ENCODE measurements around the gene VAC14.

Gene VAC14

GRCh38 chr16:70788668-70789594, 12.0 kb downstream of the VAC14 start:
- DNase-seq = peak; percentile 62

GRCh38 chr16:70786020-70786755, 14.8 kb downstream of the VAC14 start:
- no peak for DNase-seq

- DNase-seq = no peak
Measured at GRCh38 chr16:70784692-70785555, 16.0 kb downstream of the VAC14 start.

DNA sequence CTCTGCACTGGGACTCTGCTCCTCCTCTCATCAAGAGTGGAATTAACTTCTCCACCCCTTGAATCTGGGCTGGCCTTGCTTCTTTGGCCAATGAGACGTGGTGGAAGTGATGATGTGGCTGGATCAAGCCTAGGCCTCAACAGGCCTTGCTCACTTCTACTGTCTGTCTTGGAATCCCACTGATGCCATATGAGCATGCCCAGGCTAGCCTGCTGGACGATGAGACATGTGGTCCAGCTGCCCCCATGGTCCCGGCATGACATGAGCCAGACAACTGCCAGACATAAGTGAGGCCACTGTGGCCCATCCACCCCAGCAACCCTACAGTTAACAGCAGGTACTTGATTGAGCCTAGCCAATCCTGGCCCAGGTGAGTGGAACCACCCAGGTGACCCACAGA, 18.7 kb downstream of the VAC14 start:
- DNase-seq = no peak

GRCh38 chr16:70781800-70782199, 19.2 kb downstream of the VAC14 start:
- no peak for DNase-seq

DNA sequence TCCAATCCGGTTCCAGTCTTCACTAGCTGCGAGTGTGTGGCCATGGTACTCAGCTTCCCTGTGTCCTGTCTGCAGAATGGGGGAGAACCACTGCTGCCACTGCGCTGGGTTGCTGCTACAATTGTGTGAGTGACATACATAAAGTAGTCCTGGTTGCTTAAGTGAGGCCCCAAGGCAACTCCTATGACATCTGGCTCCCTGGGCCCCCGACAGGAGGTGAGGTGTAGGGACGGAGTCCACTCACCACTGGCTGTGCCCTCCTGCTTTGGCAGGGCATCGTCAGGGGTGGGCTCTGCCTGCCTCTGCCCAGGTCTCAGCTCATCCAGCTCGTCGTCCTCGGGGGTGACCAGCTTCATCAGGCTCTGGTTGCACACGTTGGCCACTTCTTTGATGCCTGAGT, 20.4 kb downstream of the VAC14 start:
- DNase-seq = no peak

DNA sequence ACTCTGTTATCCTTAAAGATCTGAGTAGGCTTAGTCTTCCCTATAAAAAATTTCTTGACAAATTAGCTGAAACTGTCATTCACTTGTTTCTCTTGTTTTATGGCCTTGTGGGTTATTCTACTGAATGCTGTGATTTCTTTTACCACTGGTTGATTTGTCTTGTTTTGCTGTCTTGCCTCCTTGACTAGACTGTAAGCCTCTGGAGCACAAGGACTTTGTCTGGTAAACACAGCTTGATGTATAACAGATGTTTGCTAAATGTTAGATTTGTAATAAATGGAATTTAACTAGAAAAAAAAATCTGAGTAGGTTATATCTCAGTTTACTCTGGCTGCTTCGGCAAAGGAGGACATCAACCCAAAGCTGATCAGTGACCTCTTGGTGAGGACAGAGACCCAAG, 21.6 kb downstream of the VAC14 start:
- no peak for DNase-seq

GRCh38 chr16:70778901-70779309, 22.1 kb downstream of the VAC14 start:
- peak; percentile 68 for DNase-seq

DNA sequence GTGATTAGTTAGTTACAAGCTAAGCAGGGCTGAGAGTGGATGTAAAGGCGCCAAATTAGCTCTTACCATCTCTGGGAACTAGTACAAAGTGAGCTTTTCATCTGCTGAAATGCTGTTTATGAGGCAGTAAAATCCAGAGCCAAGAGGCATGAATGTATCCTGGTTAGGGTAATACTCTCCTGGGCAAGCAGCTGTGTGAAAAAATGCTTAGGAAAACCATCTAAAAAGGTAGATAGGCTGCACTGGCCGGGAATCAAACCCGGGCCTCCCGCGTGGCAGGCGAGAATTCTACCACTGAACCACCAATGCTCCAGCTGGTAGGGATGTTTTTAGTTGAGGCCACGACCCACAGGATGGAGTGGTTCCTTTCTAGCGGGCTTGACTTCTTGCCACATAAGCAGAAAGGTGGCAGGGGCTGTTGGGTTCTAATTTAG, 23.0 kb downstream of the VAC14 start:
- DNase-seq = no peak

GRCh38 chr16:70777496-70777895, 23.5 kb downstream of the VAC14 start:
- DNase-seq = no peak

DNA sequence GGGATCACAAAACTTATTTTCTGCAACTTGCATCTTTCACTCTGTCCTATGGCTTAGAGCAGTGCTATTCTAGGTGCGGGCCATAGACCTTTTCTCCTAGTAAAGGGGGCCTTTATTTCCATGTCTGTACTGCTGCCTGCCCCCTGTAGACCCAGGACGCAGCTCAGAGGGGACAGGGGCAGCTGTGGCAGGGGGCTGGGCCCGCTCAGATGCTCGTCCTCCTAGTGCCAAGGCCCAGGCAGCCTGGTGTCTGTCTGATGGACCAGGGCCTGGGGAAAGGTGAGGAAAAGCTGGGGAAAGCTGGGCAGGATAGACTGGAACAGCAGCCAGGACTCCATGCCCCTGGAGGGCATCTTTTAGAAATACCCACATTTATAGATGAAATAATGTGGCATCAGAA, 25.6 kb downstream of the VAC14 start:
- no peak for DNase-seq

DNA sequence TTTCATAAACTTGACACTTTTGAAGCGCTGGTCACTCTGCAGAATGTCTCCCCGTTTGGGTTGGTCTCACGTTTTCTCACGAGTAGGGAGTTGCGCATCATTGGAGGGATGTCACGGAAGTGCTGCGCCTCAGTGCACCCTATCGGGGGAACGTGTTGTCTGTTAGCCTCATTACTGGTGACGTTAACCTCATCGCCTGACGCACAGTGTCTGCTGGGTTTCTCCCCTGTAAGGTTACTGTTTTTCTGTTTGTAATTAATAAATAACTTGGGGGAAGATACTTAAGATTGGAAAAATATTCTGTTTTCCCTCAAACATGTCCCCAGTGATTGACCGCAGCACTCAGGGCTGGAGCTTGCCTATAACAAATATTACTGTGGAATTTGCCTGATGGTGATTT, 26.7 kb downstream of the VAC14 start:
- no peak for DNase-seq

- no peak for DNase-seq
Measured at GRCh38 chr16:70772493-70772892, 28.5 kb downstream of the VAC14 start.

GRCh38 chr16:70770626-70771552, 30.1 kb downstream of the VAC14 start:
- DNase-seq = peak; percentile 60

GRCh38 chr16:70770291-70770625, 30.7 kb downstream of the VAC14 start:
- DNase-seq = no peak

DNA sequence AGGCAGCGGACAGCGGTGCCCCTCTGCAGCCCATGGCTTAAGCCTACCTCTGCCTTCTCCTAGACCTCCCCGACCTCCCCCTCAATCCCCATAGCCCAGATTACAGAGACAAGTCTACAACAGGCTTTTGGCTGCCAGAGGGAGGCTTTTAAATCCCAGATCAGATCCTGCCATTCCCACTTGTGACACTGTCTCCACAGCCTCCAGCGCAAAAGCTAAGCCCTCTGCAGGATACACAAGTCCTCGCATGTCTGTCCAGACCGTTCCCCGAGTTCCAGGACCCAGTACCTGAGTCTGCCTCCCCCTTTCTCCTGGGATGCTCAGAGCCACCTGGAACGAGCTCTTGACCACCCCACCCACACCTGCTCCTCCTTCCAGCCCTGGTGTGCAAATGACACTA, 31.2 kb downstream of the VAC14 start:
- no peak for DNase-seq

DNA sequence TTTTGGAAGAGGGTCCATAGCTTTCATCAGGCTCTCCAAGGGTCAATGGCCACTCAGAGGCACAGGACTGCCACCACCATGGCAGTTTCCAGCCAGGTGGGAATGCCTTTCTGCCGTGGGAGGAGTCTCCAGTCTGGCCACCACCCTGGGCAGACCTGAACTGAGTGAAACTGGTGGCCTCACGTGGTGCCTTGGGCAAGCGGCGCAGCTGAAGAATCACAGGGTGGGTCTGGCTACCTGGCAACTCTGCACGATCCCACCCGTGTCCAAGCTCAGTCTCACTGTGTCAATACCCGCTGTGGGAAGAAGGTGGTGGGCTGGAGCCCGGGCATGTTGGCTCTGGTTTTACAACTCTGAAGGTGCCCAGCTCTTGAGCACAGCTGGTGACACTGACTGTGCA, 31.8 kb downstream of the VAC14 start:
- no peak for DNase-seq

- no peak for DNase-seq
Measured at GRCh38 chr16:70768203-70768580, 32.8 kb downstream of the VAC14 start.

DNA sequence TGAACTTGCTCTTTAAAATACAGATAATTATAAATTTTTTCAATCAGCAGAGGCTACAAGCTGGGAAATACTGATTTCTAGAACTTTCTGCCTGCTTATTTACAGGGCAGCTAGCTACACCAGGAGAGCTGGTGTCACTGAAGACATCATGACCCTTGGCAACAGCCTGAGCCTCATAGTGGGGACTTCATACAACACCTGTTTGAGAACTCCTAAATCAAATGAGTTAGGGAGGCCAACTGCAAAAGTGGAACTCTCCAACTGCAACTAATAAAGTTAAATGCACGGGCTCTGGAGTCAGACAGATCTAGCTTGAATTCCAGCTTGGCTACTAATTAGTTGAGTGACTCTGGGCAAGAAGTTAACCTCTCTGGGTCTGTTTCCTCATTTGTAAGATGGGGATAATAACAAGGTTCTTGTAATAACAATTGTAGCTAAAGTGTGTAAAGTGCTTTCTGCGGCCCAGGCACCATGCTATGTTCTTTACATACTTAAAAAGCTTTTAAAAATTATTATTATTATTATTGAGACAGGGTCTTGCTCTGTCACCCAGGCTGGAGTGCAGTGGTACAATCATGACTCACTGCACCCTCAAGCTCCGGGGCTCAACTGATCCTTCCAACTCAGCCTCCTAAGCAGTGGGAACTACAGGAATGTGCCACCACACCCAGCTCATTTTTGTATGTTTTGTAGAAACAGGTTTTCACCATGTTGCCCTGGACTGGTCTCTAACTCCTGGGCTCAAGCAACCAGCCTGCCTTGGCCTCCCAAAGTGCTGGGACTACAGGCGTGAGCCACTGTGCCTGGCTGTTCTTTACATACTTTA, 33.4 kb downstream of the VAC14 start:
- DNase-seq = no peak

DNA sequence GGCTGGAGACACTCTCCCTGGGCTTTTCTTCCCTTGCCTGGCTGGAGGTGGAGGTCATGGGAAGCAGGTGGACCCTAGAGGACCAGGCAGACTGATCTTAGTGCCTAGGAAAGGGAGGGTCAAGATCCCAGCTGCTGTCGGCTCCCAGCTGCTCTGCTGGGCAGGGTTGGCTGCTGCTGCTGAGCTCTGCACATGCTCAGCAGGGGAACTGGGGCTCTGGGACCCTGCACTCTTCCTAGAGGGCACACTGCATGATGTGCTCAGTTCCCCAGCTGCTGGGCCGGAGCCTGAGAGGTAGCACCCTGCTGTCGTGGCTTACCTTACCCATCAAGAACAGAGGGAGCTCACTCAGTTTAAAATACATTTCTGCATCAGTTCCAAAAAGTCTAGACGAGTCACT, 34.3 kb downstream of the VAC14 start:
- no peak for DNase-seq

DNA sequence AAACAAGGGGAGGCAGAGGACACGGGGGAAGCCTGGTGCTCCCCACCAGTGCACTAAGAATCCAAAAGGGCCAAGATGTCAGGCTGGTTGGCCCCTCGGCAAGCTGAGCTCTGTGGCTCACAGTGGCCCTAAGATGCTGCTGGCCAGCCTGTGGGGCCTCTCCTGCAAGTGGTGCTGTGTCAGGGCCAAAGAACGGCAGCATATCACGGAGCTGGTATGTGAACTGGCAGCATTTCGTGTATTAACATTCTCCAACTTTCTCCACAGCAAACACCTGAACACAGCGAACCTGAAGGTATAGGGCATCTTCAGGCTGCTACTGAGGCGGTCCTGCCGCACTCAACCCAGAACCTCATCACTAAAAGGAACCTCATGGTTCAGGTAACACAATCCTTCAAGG, 34.8 kb downstream of the VAC14 start:
- DNase-seq = no peak
